ENCODE data around the gene SORL1-AS1.

Gene SORL1-AS1

GRCh38 chr11:121451178-121451985 lies 1.4 kb downstream of the SORL1-AS1 start:
- Histone ChIP-seq H3K27ac (ENCODE audit: low read length) (no peak overlapping the region), H3K9me3 (ENCODE audit: control insufficient read depth in 2 of 2, low read length in 2 of 2) (no peaks in the 10 kb centered on the region), H3K9ac (ENCODE audit: low read length in 2 of 2) (peak overlapping the region; percentile 42 to 51), H3K36me3 (ENCODE audit: control insufficient read depth in 2 of 2, insufficient read depth in 2 of 2, low read length in 2 of 2) (no peaks in the 10 kb centered on the region), H3K27me3 (ENCODE audit: control insufficient read depth in 1 of 2, insufficient read depth in 2 of 2, low read length in 2 of 2) (no peaks in the 10 kb centered on the region), H3K4me3 (ENCODE audit: low read length in 2 of 2) (peak overlapping the region; percentile 66 to 90), H3K4me1 (ENCODE audit: control insufficient read depth, insufficient read depth, low read length) (peaks cover 20% of the 10 kb centered on the region)

GRCh38 chr11:121450401-121450800 lies 2.4 kb downstream of the SORL1-AS1 start:
- H3K9ac ChIP-seq (ENCODE audit: low read length in 2 of 2) = no peak overlapping the region
- no peak overlapping the region for H3K4me3 ChIP-seq (ENCODE audit: low read length in 2 of 2)
- no peaks in the 10 kb centered on the region for H3K9me3 ChIP-seq (ENCODE audit: control insufficient read depth in 2 of 2, low read length in 2 of 2)
- H3K4me1 ChIP-seq (ENCODE audit: control insufficient read depth, insufficient read depth, low read length) = peaks cover 18% of the 10 kb centered on the region
- H3K36me3 ChIP-seq (ENCODE audit: control insufficient read depth in 2 of 2, insufficient read depth in 2 of 2, low read length in 2 of 2) = no peaks in the 10 kb centered on the region
- no peaks in the 10 kb centered on the region for H3K27me3 ChIP-seq (ENCODE audit: control insufficient read depth in 1 of 2, insufficient read depth in 2 of 2, low read length in 2 of 2)
- H3K27ac ChIP-seq (ENCODE audit: low read length) = no peak overlapping the region

- peaks cover 18% of the 10 kb centered on the region for H3K4me1 ChIP-seq (ENCODE audit: control insufficient read depth, insufficient read depth, low read length)
- H3K9me3 ChIP-seq (ENCODE audit: control insufficient read depth in 2 of 2, low read length in 2 of 2) = no peaks in the 10 kb centered on the region
- H3K9ac ChIP-seq (ENCODE audit: low read length in 2 of 2) = no peak overlapping the region
- no peak overlapping the region for H3K27ac ChIP-seq (ENCODE audit: low read length)
- no peak overlapping the region for H3K4me3 ChIP-seq (ENCODE audit: low read length in 2 of 2)
- H3K36me3 ChIP-seq (ENCODE audit: control insufficient read depth in 2 of 2, insufficient read depth in 2 of 2, low read length in 2 of 2) = no peaks in the 10 kb centered on the region
- H3K27me3 ChIP-seq (ENCODE audit: control insufficient read depth in 1 of 2, insufficient read depth in 2 of 2, low read length in 2 of 2) = no peaks in the 10 kb centered on the region
These were observed 3.1 kb downstream of the SORL1-AS1 start for GRCh38 chr11:121449626-121450025.

GRCh38 chr11:121449123-121449522 lies 3.6 kb downstream of the SORL1-AS1 start:
- Histone ChIP-seq H3K4me1 (ENCODE audit: control insufficient read depth, insufficient read depth, low read length) (peaks cover 18% of the 10 kb centered on the region), H3K4me3 (ENCODE audit: low read length in 2 of 2) (no peak overlapping the region), H3K9me3 (ENCODE audit: control insufficient read depth in 2 of 2, low read length in 2 of 2) (no peaks in the 10 kb centered on the region), H3K27ac (ENCODE audit: low read length) (no peak overlapping the region), H3K9ac (ENCODE audit: low read length in 2 of 2) (no peak overlapping the region), H3K36me3 (ENCODE audit: control insufficient read depth in 2 of 2, insufficient read depth in 2 of 2, low read length in 2 of 2) (no peaks in the 10 kb centered on the region), H3K27me3 (ENCODE audit: control insufficient read depth in 1 of 2, insufficient read depth in 2 of 2, low read length in 2 of 2) (no peaks in the 10 kb centered on the region)

GRCh38 chr11:121448431-121448941 lies 4.3 kb downstream of the SORL1-AS1 start:
- no peak overlapping the region for H3K4me3 ChIP-seq (ENCODE audit: low read length in 2 of 2)
- H3K9me3 ChIP-seq (ENCODE audit: control insufficient read depth in 2 of 2, low read length in 2 of 2) = no peaks in the 10 kb centered on the region
- no peak overlapping the region for H3K27ac ChIP-seq (ENCODE audit: low read length)
- H3K27me3 ChIP-seq (ENCODE audit: control insufficient read depth in 1 of 2, insufficient read depth in 2 of 2, low read length in 2 of 2) = no peaks in the 10 kb centered on the region
- no peak overlapping the region for H3K9ac ChIP-seq (ENCODE audit: low read length in 2 of 2)
- H3K36me3 ChIP-seq (ENCODE audit: control insufficient read depth in 2 of 2, insufficient read depth in 2 of 2, low read length in 2 of 2) = no peaks in the 10 kb centered on the region
- peaks cover 18% of the 10 kb centered on the region for H3K4me1 ChIP-seq (ENCODE audit: control insufficient read depth, insufficient read depth, low read length)

- no peak overlapping the region for H3K27ac ChIP-seq (ENCODE audit: low read length)
- no peaks in the 10 kb centered on the region for H3K9me3 ChIP-seq (ENCODE audit: control insufficient read depth in 2 of 2, low read length in 2 of 2)
- no peak overlapping the region for H3K9ac ChIP-seq (ENCODE audit: low read length in 2 of 2)
- H3K36me3 ChIP-seq (ENCODE audit: control insufficient read depth in 2 of 2, insufficient read depth in 2 of 2, low read length in 2 of 2) = no peaks in the 10 kb centered on the region
- no peak overlapping the region for H3K4me3 ChIP-seq (ENCODE audit: low read length in 2 of 2)
- H3K27me3 ChIP-seq (ENCODE audit: control insufficient read depth in 1 of 2, insufficient read depth in 2 of 2, low read length in 2 of 2) = no peaks in the 10 kb centered on the region
- H3K4me1 ChIP-seq (ENCODE audit: control insufficient read depth, insufficient read depth, low read length) = peaks cover 17% of the 10 kb centered on the region
These were observed 4.8 kb downstream of the SORL1-AS1 start for GRCh38 chr11:121448011-121448410.

GRCh38 chr11:121446752-121447156 lies 6.0 kb downstream of the SORL1-AS1 start:
- Histone ChIP-seq H3K9me3 (ENCODE audit: control insufficient read depth in 2 of 2, low read length in 2 of 2) (no peaks in the 10 kb centered on the region), H3K27ac (ENCODE audit: low read length) (no peak overlapping the region), H3K9ac (ENCODE audit: low read length in 2 of 2) (peak overlapping the region in 1 of 2 donors; percentile 36), H3K4me3 (ENCODE audit: low read length in 2 of 2) (no peak overlapping the region), H3K36me3 (ENCODE audit: control insufficient read depth in 2 of 2, insufficient read depth in 2 of 2, low read length in 2 of 2) (no peaks in the 10 kb centered on the region), H3K27me3 (ENCODE audit: control insufficient read depth in 1 of 2, insufficient read depth in 2 of 2, low read length in 2 of 2) (no peaks in the 10 kb centered on the region), H3K4me1 (ENCODE audit: control insufficient read depth, insufficient read depth, low read length) (peaks cover 6% of the 10 kb centered on the region)

GRCh38 chr11:121445071-121445768 lies 7.5 kb downstream of the SORL1-AS1 start:
- Histone ChIP-seq H3K36me3 (ENCODE audit: control insufficient read depth in 2 of 2, insufficient read depth in 2 of 2, low read length in 2 of 2) (no peaks in the 10 kb centered on the region), H3K9ac (ENCODE audit: low read length in 2 of 2) (no peak overlapping the region), H3K4me1 (ENCODE audit: control insufficient read depth, insufficient read depth, low read length) (no peaks in the 10 kb centered on the region), H3K27me3 (ENCODE audit: control insufficient read depth in 1 of 2, insufficient read depth in 2 of 2, low read length in 2 of 2) (no peaks in the 10 kb centered on the region), H3K4me3 (ENCODE audit: low read length in 2 of 2) (no peak overlapping the region), H3K27ac (ENCODE audit: low read length) (no peak overlapping the region), H3K9me3 (ENCODE audit: control insufficient read depth in 2 of 2, low read length in 2 of 2) (no peaks in the 10 kb centered on the region)

GRCh38 chr11:121444526-121444925 lies 8.2 kb downstream of the SORL1-AS1 start:
- H3K4me3 ChIP-seq (ENCODE audit: low read length in 2 of 2) = no peak overlapping the region

GRCh38 chr11:121443688-121444275 lies 9.0 kb downstream of the SORL1-AS1 start:
- Histone ChIP-seq H3K27me3 (ENCODE audit: control insufficient read depth in 1 of 2, insufficient read depth in 2 of 2, low read length in 2 of 2) (no peaks in the 10 kb centered on the region), H3K9ac (ENCODE audit: low read length in 2 of 2) (no peak overlapping the region), H3K9me3 (ENCODE audit: control insufficient read depth in 2 of 2, low read length in 2 of 2) (no peaks in the 10 kb centered on the region), H3K36me3 (ENCODE audit: control insufficient read depth in 2 of 2, insufficient read depth in 2 of 2, low read length in 2 of 2) (no peaks in the 10 kb centered on the region), H3K4me1 (ENCODE audit: control insufficient read depth, insufficient read depth, low read length) (peaks cover 4% of the 10 kb centered on the region), H3K27ac (ENCODE audit: low read length) (no peak overlapping the region), H3K4me3 (ENCODE audit: low read length in 2 of 2) (no peak overlapping the region)

More at GRCh38 chr11:121444526-121444925, 8.2 kb downstream of the SORL1-AS1 start:
- H3K27ac ChIP-seq (ENCODE audit: low read length) = no peak overlapping the region
- no peak overlapping the region for H3K9ac ChIP-seq (ENCODE audit: low read length in 2 of 2)
- no peaks in the 10 kb centered on the region for H3K9me3 ChIP-seq (ENCODE audit: control insufficient read depth in 2 of 2, low read length in 2 of 2)
- peaks cover 3% of the 10 kb centered on the region for H3K4me1 ChIP-seq (ENCODE audit: control insufficient read depth, insufficient read depth, low read length)
- no peaks in the 10 kb centered on the region for H3K36me3 ChIP-seq (ENCODE audit: control insufficient read depth in 2 of 2, insufficient read depth in 2 of 2, low read length in 2 of 2)
- no peaks in the 10 kb centered on the region for H3K27me3 ChIP-seq (ENCODE audit: control insufficient read depth in 1 of 2, insufficient read depth in 2 of 2, low read length in 2 of 2)

Data from stomach smooth muscle (tissue), 2 donors.